Hindlimb muscle (tissue), 1 donor: ENCODE results near the gene CORO1A. TPM values are rescaled to one million over a fixed set of nuclear protein-coding genes. Genes with fewer than 3 reads are reported as not detected.
"Not testable (repeated sequence)": the region's sequence is repeated elsewhere in the genome, so short reads cannot be mapped to it uniquely, and the experiment has no call there.

Experiments used
- DNase-seq: peaks from one replicate; pipeline ENCODE4 v3.0.0-alpha.2; 2013
- polyA plus RNA-seq: library from polyadenylated mRNA; unstranded; fragments of 120-200 nt; gene quantifications from one replicate; pipeline ENCODE4 v1.2.1, GENCODE V29; 2013; ENCODE audit not compliant: insufficient read length

The CORO1A gene
- 16.8 TPM for polyA plus RNA-seq

DNA sequence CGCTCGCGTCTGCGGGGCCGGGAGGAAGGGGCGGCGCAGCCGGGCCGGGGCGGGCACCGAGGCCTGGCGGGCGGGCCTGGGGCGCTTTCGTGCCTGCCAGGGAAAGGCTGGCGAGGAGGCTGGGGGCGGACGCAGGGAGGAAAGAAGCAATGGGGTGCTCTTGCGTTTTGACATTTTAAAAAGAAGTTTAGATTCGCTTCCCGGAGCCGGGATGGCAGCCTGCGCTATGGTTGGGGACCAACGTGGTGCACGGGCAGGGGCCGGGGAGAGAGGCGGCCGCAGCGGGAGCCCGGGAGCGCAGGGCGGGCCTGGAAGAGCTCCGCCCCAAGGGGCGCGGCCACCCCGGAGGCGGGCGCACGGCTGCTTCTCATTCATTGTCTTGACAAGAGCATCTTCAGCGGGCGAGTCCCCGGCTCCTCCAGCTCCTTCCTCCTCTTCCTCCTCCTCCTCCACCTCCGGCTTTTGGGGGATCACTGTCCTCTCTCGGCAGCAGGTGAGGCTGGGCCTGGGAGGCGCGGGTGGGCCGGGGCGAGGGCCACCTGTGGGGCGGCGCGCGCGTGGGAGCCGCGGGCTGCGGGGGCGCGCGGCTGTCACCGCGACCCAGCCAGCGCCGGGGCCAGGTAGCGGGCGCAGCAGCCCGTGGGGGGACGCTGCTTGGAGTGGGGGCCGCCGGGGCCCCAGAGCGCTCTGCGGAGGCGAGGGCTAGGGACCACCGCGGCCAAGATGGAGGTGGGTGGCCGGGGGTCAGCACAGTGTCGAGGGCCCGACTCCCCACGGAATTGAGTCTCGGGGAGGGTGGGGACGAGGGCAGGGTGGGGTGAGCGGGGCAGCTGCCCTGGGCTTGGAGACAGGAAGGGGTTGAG, at the start of gene CORO1A:
TSS of gene CORO1A (plus strand) at position 370 of the 863 bp plus-strand sequence. CDS start 1,608 bp downstream, outside the sequence.
- DNase-seq, result peak; percentile 84

DNA sequence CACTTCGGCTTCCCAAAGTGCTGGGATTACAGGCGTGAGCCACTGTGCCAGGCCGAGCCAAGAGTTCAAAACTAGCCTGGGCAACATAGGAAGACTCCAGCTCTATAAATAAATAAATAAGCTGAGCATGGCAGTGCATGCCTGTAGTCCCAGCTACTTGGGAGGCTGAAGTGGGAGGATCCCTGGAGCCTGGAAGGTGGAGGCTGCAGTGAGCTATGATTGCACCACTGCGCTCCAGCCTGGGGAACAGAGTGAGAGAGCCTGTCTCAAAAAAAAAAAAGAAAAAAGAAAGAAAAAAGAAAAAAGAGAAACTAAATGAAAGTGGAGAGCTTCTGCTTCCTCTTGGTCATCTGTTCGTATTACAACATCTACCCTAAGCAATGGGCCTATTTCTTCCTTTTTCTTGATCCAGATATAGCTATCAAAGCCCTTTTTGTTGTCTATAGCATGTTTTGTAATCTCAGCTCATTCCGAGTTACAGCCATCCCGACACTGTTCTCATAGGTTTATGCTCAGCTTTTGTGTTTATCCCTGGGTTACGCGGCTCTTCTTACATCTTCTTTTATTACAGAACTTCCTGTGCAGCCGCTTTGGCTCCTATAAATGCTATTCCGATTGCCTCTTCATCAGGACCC, 46.3 kb upstream of the CORO1A start:
- no peak for DNase-seq

DNA sequence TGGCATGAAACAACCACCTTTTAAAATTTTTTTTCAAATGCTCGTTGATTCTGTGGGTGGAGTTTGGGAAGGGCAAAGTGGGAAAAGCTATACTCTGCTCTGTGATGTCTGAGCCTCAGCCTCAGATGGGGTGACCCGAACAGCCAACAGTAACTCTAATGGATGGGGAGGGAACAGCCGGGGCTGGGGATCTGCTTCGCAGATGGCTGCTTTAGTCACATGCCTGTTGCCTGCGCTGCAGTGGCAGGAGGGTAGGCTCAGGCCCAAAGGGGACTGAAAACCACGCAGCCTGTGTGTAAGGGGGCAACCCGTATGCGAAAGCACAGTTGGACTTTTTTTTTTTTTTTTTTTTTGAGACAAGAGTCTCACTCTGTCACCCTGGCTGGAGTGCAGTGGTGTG, 45.5 kb upstream of the CORO1A start:
- no peak for DNase-seq

DNA sequence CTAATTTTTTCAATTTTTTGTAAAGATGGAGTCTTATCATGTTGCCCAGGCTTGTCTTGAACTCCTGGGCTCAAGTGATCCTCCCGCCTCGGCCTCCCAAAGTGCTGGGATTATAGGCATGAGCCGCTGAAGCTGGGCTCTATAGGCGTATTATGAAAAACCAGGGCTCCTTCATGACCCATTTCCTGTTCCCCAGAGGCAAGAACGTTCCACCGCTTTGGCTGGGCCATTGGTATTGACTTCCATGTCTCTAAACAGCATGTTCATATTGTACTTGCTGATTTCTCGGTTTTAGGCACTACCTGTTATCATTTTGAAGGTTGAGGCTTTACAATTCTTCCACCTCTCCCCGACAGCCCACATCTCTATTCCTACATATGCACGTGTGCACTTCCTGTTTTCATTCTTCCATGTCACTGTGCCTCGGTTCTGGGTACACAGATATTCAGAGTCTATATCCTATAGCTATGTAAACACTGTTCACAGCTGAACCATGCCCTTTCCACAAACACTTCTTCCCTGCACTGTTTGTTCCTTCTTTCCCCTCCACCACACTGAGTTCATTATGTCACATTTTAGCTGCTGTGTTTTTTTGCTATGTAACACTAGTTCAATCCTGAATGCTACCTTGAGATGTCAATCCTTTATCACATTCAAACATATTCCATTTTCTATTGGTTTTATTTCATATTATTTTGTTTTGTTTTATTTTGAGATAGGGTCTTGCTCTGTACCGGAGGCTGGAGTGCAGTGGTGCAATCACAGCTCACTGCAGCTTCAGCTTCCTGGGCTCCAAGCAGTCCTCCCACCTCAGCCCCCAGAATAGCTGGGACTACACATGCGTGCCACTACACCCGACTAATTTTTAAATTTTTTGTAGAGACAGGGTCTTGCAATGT, 43.6 kb upstream of the CORO1A start:
- DNase-seq, result no peak

DNA sequence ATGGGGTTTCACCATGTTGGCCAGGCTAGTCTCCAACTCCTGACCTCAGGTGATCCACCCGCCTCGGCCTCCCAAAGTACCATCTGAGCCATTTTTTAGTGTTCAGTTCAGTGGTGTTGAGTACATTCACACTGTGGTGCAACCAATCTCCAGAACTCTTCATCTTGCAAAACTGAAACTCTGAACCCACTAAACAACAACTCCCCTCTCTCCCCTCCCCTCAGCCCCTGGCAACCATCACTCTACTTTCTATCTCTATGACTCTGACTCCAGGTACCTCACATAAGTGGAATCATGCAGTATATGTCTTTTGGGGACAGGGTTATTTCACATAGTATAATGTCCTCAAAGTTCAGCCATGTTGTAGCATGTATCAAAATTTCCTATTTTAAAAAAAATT, 41.7 kb upstream of the CORO1A start:
- no peak for DNase-seq

DNA sequence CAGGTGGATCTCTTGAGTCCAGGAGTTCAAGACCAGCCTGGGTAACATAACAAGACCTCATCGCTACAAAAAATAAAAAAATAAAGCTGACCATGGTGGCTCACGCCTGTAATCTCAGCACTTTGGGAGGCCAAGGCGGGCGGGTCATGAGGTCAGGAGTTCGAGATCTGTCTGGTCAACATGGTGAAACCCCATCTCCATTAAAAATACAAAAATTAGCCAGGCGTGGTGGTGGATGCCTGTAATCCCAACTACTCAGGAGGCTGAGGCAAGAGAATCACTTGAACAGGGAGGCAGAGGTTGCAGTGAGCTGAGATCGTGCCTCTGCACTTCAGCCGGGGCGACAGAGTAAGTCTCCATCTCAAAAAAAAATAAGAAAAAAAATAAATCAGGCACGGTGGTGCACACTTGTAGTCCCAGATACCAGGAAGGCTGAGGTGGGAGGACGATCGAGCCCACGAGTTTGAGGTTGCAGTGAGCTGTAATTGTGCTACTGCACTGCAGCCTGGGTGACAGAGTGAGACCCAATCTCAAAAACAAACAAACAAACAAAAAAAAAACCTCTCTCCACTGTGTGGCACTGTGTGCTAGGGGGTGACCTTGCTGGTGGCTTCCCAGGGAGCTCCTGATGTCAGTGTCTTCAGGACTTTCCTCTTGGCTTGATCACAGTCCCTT, 40.6 kb upstream of the CORO1A start:
- no peak for DNase-seq

DNA sequence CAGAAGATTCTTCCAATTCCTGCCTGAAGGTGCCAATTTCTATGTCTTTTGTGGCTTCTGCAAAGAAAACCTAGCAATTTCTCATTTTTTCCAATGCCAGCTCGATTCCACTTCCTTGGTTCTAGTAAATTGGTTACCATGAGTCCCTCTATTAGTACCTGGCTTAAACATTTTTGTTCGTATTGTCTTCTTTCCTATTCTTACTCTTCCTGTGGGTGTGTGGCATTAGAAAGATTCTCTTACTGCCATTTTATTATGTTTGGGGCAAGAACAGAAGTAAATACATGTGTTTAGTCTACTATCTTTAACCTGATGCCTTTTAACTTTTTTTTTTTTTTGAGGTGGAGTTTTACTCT, 40.1 kb upstream of the CORO1A start:
- no peak for DNase-seq

DNA sequence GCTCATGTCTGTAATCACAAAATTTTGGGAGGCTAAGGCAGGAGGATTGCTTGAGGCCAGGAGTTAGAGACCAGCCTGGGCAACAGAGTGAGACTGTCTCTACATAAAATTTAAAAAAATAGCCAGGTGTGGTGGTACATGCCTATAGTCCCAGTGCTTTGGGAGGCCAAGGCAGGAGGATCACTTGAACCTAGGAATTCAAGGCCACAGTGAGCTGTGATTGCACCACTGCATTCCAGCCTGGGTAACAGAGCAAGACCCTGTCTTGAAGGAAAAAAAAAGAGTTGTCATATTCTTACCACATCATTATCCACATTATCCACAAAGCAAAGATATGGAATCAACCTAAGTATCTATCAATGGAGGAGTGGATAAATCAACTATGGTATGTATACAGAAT, 39.4 kb upstream of the CORO1A start:
- no peak for DNase-seq

DNA sequence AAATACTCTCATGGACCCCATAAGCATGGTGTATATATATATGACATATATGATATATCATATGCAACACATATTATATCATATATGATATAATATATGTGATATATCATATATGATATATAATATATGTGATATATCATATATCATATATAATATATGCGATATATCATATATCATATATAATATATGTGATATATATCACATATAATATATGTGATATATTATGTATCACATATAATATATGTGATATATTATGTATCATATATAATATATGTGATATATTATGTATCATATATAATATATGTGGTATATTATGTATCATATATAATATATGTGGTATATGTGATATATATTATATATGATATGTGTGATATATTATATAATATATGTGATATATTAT, 38.5 kb upstream of the CORO1A start:
- no peak for DNase-seq

DNA sequence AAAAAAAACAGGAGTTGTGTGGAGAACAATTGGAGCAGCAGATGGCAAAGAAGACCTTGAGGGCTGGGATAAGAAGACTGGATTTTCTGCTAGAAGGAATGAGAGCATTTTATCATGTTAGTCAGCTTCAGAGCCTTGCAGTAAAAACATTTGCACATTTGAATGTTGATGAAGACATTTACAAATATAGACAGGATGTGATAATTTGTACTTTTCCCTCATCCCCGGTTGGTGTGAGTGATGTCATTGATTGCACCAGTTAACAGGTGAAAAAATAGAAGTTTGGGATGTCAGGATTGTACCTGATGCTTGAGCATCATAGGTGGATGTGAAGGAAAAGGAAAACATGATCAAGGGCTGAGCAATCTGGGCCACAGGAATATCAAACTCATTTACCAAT, 37.7 kb upstream of the CORO1A start:
- DNase-seq, result no peak

DNA sequence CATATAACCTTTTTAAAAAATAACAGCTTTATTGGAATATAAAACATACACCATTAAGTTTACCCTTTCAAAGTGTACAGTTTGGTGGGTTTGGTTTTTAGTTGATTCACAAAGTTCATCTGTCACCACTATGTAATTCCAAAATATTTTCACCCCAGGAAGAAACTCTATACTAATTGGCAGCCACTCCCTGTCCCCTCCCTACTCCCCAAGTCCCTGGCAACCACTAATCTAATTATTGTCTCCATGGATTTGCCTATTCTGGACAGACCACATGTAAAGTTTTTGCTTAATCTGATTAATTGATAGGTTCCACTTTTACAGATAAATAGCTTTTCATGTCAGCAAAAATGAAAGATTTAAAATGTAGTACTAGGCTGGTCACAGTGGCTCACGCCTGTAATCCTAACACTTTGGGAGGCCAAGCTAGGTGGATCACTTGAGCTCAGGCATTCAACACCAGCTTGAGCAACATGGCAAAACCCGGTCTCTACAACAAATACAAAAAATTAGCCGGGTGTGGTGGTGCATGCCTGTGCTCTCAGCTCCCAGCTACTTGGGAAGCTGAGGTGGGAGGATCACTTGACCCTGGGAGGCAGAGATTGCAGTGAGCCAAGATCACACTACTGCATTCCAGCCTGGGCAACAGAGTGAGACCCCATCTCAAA, 35.4 kb upstream of the CORO1A start:
- DNase-seq, result no peak

DNA sequence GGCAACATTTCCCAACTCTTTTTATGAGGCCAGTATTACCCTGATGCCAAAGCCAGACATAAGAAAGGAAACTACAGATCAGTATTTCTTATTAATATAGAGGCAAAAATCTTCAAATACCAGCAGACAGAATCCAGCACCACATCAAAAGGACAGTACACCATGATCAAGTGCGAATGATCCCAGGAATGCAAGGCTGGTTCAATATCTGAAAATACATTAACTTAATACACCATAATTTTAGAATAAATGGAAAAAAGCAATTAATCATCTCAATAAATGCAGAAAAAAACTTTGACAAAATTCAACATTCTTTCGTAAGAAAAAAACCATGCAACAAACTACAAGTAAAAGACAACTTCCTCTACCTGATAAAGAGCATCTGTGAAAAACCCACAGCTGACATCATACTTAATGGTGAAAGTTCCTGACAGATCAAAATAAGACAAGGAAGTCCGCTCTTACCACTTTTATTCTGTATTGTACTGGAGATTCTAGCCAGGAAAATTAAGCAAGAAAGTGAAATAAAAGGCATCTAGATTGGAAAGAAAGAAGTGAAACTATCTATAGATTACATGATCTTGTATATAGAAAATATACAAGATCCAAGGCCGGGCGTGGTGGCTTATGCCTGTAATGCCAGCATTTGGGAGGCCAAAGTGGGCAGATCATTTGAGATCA, 34.0 kb upstream of the CORO1A start:
- DNase-seq, result no peak

DNA sequence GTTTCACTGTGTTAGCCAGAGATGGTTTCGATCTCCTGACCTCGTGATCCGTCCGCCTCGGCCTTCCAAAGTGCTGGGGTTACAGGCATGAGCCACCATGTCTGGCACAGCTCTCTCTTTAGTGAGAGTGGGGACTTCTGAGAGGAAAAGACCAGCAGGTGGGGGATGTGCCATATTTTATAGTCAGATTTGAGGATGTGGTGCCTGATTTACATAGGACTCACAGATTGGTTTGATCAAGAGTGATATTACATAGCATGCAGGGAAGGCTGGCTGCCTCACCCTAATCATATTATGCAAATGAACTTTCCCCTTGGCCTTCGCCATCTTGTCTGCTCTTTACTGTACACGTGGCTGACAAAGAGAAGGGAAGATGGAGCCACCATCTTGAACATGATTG, 32.3 kb upstream of the CORO1A start:
- DNase-seq, result no peak

DNA sequence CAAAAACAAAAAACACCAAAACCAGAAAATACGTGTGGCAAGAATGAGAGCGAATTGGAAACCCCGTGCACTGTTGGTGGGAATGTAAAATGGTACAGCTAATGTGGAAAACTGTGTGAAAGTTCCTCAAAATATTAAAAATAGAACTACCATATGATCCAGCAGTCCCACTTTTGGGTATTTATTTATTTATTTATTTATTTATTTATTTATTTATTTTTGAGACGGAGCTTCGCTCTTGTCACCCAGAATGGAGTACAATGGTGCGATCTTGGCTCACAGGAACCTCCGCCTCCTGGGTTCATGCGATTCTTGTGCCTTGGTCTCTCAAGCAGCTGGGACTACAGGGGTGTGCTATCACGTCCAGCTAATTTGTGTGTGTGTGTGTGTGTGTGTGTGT, 30.9 kb upstream of the CORO1A start:
- DNase-seq, result no peak

DNA sequence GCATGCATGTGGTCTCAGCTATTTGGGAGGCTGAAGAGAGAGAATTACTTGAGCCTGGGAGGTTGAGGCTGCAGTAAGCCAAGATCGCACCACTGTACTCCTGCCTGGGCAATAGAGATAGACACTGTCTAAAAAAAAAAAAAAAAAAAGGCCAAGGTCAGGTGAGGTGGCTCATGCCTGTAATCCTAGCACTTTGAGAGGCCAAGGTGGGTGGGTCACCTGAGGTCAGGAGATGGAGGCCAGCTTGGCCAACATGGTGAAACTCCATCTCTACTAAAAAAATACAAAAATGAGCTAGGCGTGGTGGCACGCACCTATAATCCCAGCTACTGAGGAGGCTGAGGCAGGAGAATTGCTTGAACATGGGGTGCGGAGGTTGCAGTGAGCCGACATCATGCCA, 28.2 kb upstream of the CORO1A start:
- no peak for DNase-seq

DNA sequence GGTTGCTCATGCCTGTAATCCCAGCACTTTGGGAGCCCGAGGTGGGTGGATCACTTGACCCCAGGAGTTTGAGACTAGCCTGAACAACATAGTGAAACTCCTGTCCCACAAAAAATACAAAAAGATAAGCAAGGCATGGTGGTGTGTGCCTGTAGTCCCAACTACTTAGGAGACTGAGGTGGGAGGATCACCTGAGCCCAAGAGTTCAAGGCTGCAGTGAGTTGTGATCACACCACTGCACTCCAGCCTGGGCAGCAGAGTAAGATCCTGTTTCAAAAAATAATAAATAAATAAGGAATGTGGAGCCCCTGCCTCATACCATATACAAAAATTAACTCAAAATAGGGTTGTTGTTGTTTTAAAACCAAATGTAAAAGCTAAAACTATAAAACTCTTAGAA, 26.2 kb upstream of the CORO1A start:
- DNase-seq, result no peak

DNA sequence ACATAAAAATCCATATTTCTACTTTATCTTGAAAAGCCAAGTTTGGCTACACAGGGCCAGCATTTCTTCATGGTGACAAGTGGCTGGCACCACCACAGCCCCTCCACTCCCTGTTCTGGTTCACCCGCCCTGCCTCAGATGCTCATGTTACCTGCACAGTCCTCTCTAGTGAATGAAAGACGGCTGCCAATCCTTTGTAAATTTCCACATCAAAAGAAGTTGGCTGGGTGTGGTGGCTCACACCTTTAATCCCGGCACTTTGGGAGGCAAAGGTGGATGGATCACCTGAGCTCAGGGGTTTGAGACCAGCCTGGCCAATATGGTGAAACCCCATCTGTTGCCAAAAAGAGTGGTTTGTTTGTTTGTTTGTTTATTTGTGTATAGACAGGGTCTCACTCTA, 19.9 kb upstream of the CORO1A start:
- DNase-seq, result no peak

DNA sequence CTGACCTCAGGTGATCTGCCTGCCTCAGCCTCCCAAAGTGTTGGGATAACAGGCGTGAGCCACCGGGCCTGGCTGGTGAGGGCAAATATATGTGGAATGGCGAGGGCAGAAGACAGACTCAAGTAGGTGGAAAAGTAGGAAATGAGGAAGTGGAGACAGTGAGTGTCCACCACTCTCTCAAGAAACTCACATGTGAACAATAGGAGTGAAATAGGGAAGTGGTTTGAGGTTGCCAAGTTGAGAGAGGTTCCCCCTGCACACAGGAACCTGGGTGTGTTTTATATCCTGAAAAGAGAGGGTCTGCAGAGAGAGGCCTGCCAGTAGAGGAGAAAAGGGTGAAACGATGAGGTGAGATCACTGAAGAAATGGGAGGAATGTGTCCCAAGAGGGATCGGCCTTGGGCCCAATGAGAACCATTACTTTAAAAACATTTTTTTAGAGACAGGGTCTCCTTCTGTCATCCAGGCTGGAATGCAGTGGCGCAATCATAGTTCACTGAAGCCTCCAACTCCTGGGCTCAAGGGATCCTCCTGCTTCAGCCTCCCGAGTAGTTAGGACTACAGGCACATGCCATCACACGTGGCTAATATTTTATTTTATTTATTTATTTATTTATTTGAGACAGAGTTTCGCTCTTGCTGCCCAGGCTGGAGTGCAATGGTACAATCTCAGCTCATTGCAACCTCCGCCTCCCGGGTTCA, 17.1 kb upstream of the CORO1A start:
- DNase-seq, result no peak

DNA sequence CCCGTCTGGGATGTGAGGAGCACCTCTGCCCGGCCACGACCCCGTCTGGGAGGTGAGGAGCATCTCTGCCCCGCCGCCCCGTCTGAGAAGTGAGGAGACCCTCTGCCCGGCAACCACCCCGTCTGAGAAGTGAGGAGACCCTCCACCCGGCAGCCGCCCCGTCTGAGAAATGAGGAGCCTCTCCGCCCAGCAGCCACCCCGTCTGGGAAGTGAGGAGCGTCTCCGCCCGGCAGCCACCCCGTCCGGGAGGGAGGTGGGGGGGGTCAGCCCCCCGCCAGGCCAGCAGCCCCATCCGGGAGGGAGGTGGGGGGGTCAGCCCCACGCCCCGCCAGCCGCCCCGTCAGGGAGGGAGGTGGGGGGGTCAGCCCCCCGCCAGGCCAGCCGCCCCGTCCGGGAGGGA, 14.7 kb upstream of the CORO1A start:
- DNase-seq, result not testable (repeated sequence)

DNA sequence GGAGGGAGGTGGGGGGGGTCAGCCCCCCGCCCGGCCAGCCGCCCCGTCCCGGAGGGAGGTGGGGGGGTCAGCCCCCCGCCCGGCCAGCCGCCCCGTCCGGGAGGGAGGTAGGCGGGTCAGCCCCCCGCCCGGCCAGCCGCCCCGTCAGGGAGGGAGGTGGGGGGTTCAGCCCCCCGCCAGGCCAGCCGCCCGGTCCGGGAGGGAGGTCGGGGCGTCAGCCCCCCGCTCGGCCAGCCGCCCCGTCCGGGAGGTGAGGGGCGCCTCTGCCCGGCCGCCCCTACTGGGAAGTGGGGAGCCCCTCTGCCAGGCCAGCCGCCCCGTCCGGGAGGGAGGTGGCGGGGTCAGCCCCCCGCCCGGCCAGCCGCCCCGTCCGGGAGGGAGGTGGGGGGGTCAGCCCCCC, 14.0 kb upstream of the CORO1A start:
- not testable (repeated sequence) for DNase-seq

DNA sequence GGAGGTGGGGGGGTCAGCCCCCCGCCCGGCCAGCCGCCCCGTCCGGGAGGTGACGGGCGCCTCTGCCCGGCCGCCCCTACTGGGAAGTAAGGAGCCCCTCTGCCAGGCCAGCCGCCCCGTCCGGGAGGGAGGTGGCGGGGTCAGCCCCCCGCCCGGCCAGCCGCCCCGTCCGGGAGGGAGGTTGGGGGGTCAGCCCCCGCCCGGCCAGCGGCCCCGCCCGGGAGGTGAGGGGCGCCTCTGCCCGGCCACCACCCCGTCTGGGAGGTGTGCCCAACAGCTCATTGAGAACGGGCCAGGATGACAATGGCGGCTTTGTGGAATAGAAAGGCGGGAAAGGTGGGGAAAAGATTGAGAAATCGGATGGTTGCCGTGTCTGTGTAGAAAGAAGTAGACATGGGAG, 13.3 kb upstream of the CORO1A start:
- DNase-seq, result not testable (repeated sequence)
